H1 (cell line): ENCODE data around the gene KREMEN1. TPM values are rescaled to one million over a fixed set of nuclear protein-coding genes. Genes with fewer than 3 reads are reported as not detected.

Source experiments
- CTCF ChIA-PET: fragments of 300-600 bp; sonication (Branson Sonifier 250); formaldehyde crosslinking; loops from one replicate; lab custom pipeline; 2021; ENCODE audit not compliant: partially characterized antibody; lab: Charles Lee
- POLR2A ChIA-PET: fragments of 300-600 bp; sonication (Branson Sonifier 250); formaldehyde crosslinking; loops from one replicate; lab custom pipeline; 2021; ENCODE audit warnings: inconsistent platforms; ENCODE audit not compliant: partially characterized antibody; lab: Charles Lee
- DNase-seq, 2 experiments: peaks; one replicate each; pipeline versions ENCODE4 v3.0.0 to v3.0.0-alpha.2; 2010 to 2022; ENCODE audit warnings: low spot score in 2 of 2, low read depth in 1 of 2, mixed read lengths in 1 of 2
- FAIRE-seq: peaks from 2 replicates; lab custom pipeline; 2011; peaks lifted over from hg19 to GRCh38; lab: Jason Lieb, UNC
- H2AFZ ChIP-seq: 2 replicates; pipeline ENCODE4 v1.8.1; 2012; ENCODE audit warnings: low read length, inconsistent platforms
- H2AK5ac ChIP-seq: 2 replicates; pipeline ENCODE4 v1.6.1; 2013; ENCODE audit warnings: low read depth, low read length
- H2BK120ac ChIP-seq: replicated peaks from 2 replicates; pipeline ENCODE3; 2013; ENCODE audit warnings: low read depth, low read length, inconsistent platforms
- H2BK12ac ChIP-seq: 2 replicates; pipeline ENCODE4 v1.6.1; 2013; ENCODE audit warnings: low read depth, low read length
- H2BK15ac ChIP-seq: 2 replicates; pipeline ENCODE4 v1.6.1; 2013; ENCODE audit warnings: low read length
- H2BK20ac ChIP-seq: 2 replicates; pipeline ENCODE4 v1.6.1; 2013; ENCODE audit warnings: low read length
- H2BK5ac ChIP-seq: 2 replicates; pipeline ENCODE4 v1.6.1; 2013; ENCODE audit warnings: low read depth, low read length
- H3K14ac ChIP-seq: 2 replicates; pipeline ENCODE4 v1.6.1; 2013; ENCODE audit warnings: inconsistent platforms; ENCODE audit not compliant: insufficient read length
- H3K18ac ChIP-seq: 2 replicates; pipeline ENCODE4 v1.6.1; 2013; ENCODE audit warnings: low read length; ENCODE audit errors: extremely low read depth
- H3K23ac ChIP-seq: 2 replicates; pipeline ENCODE4 v1.6.1; 2013; ENCODE audit warnings: inconsistent platforms; ENCODE audit not compliant: insufficient read length
- H3K23me2 ChIP-seq: 2 replicates; pipeline ENCODE4 v1.6.1; 2013; ENCODE audit warnings: low read depth, low read length
- H3K27ac ChIP-seq: 2 replicates; pipeline ENCODE4 v1.6.1; 2011; ENCODE audit warnings: low read depth, low read length, inconsistent platforms
- H3K27me3 ChIP-seq, 4 experiments: replicated peaks in 1 of 4; 1 replicate in 1 of 4; 2 replicates in 3 of 4; pipeline versions ENCODE4 v1.6.1 to v1.8.1; 2011 to 2013; ENCODE audit warnings: low read length in 3 of 4, mild to moderate bottlenecking in 3 of 4, inconsistent platforms in 2 of 4, mixed read lengths in 2 of 4, moderate library complexity in 1 of 4; ENCODE audit not compliant: control insufficient read depth in 3 of 4, insufficient read depth in 3 of 4; ENCODE audit errors: extremely low read depth in 1 of 4
- H3K36me3 ChIP-seq, 4 experiments: 2 replicates each; pipeline versions ENCODE4 v1.6.1 to v1.8.1; 2011 to 2013; ENCODE audit warnings: mild to moderate bottlenecking in 4 of 4, low read length in 3 of 4, moderate library complexity in 2 of 4, control low read depth in 1 of 4, inconsistent platforms in 1 of 4; ENCODE audit not compliant: insufficient read depth in 4 of 4, control insufficient read depth in 2 of 4
- H3K4ac ChIP-seq: replicated peaks from 2 replicates; pipeline ENCODE3; 2013; ENCODE audit warnings: low read length, low read depth, mixed read lengths, inconsistent platforms; ENCODE audit not compliant: insufficient read length
- H3K4me1 ChIP-seq, 4 experiments: replicated peaks in 1 of 4; 1 replicate in 1 of 4; 2 replicates in 3 of 4; pipeline versions ENCODE4 v1.6.1 to v1.8.1; 2011 to 2013; ENCODE audit warnings: low read length in 3 of 4, inconsistent platforms in 2 of 4, mixed read lengths in 1 of 4; ENCODE audit not compliant: insufficient read depth in 4 of 4, control insufficient read depth in 3 of 4
- H3K4me2 ChIP-seq, 2 experiments: 2 replicates each; pipeline versions ENCODE4 v1.6.1 to v1.8.1; 2011 to 2013; ENCODE audit warnings: low read depth in 2 of 2, low read length in 2 of 2, control low read depth in 1 of 2, inconsistent platforms in 1 of 2, mild to moderate bottlenecking in 1 of 2; ENCODE audit not compliant: insufficient read depth in 1 of 2
- H3K4me3 ChIP-seq, 4 experiments: fragments of 200-600, 300-600 bp in 1 of 4; sonication (generic), shearing (Covaris generic), sonication (Bioruptor Twin) in 1 of 4; 2 replicates each; pipeline versions ENCODE4 v1.5.1 to v1.8.1; 2011 to 2016; ENCODE audit warnings: low read length in 4 of 4, low read depth in 3 of 4, control low read depth in 2 of 4, inconsistent platforms in 2 of 4, mild to moderate bottlenecking in 2 of 4, mixed read lengths in 1 of 4, moderate library complexity in 1 of 4; ENCODE audit not compliant: insufficient read depth in 2 of 4; ENCODE audit errors: extremely low read depth in 1 of 4
- H3K56ac ChIP-seq: replicated peaks from 2 replicates; pipeline ENCODE3; 2013; ENCODE audit warnings: low read depth, mild to moderate bottlenecking, mixed read lengths, low read length, inconsistent platforms; ENCODE audit not compliant: insufficient read length
- H3K79me1 ChIP-seq: 2 replicates; pipeline ENCODE4 v1.6.1; 2013; ENCODE audit warnings: low read depth, low read length, control low read depth
- H3K79me2 ChIP-seq, 2 experiments: 2 replicates each; pipeline versions ENCODE4 v1.6.1 to v1.8.1; 2012 to 2013; ENCODE audit warnings: low read length in 2 of 2, mild to moderate bottlenecking in 2 of 2, inconsistent platforms in 1 of 2; ENCODE audit not compliant: insufficient read depth in 2 of 2, control insufficient read depth in 1 of 2
- H3K9ac ChIP-seq, 4 experiments: replicated peaks in 1 of 4; 1 replicate in 1 of 4; 2 replicates in 3 of 4; pipeline versions ENCODE4 v1.6.1 to v1.8.1; 2011 to 2013; ENCODE audit warnings: low read depth in 3 of 4, low read length in 3 of 4, control low read depth in 2 of 4, mild to moderate bottlenecking in 2 of 4, moderate library complexity in 2 of 4, inconsistent platforms in 1 of 4; ENCODE audit errors: extremely low read depth in 1 of 4
- H3K9me3 ChIP-seq, 2 experiments: 2 replicates each; pipeline versions ENCODE4 v1.6.1 to v1.8.1; 2012 to 2013; ENCODE audit warnings: mild to moderate bottlenecking in 2 of 2, moderate library complexity in 2 of 2, control low read depth in 1 of 2, inconsistent platforms in 1 of 2, low read depth in 1 of 2, low read length in 1 of 2, mixed read lengths in 1 of 2; ENCODE audit not compliant: insufficient read depth in 2 of 2
- H4K20me1 ChIP-seq, 2 experiments: replicated peaks in 1 of 2; 2 replicates each; pipeline versions ENCODE3 to v1.8.1; 2011 to 2013; ENCODE audit warnings: inconsistent platforms in 2 of 2, low read length in 2 of 2, mild to moderate bottlenecking in 1 of 2; ENCODE audit not compliant: insufficient read depth in 2 of 2, control insufficient read depth in 1 of 2
- H4K5ac ChIP-seq: 2 replicates; pipeline ENCODE4 v1.6.1; 2013; ENCODE audit warnings: low read length, low read depth, mixed read lengths, inconsistent platforms; ENCODE audit not compliant: insufficient read length
- H4K8ac ChIP-seq: 2 replicates; pipeline ENCODE4 v1.8.0; 2013; ENCODE audit warnings: mild to moderate bottlenecking, moderate library complexity, low read length, inconsistent platforms; ENCODE audit not compliant: insufficient read depth; ENCODE audit errors: extremely low read depth
- H4K91ac ChIP-seq: replicated peaks from 2 replicates; pipeline ENCODE3; 2013; ENCODE audit warnings: low read length, mixed read lengths, inconsistent platforms; ENCODE audit not compliant: insufficient read length
- BACH1 ChIP-seq: IDR thresholded peaks from 2 replicates; pipeline ENCODE4 v1.6.1; 2012; ENCODE audit warnings: low read length, improper control_type of control experiment
- CBX5 ChIP-seq: fragments of 300-800, 300-1000 bp; sonication (generic); IDR thresholded peaks from 2 replicates; pipeline ENCODE4 v1.7.1; 2016; ENCODE audit warnings: antibody characterized with exemption, low read length, low read depth
- CEBPB ChIP-seq: IDR thresholded peaks from 2 replicates; pipeline ENCODE4 v1.6.1; 2012; ENCODE audit warnings: low read depth, low read length
- EGR1 ChIP-seq: IDR thresholded peaks from 2 replicates; pipeline ENCODE4 v1.6.1; 2011; ENCODE audit warnings: low read depth, low read length, borderline replicate concordance
- KDM5A ChIP-seq: fragments of 200-600 bp; IDR thresholded peaks from 2 replicates; pipeline ENCODE4 v1.7.1; 2012; ENCODE audit warnings: mild to moderate bottlenecking, low read length, inconsistent platforms, mixed read lengths
- NANOG ChIP-seq: IDR thresholded peaks from 2 replicates; pipeline ENCODE4 v1.6.1; 2011; ENCODE audit warnings: low read length, low read depth, mild to moderate bottlenecking, inconsistent platforms; ENCODE audit not compliant: insufficient read depth, poor library complexity, severe bottlenecking
- NRF1 ChIP-seq: IDR thresholded peaks from 2 replicates; pipeline ENCODE4 v1.6.1; 2011; ENCODE audit warnings: mild to moderate bottlenecking, low read depth, low read length, improper control_type of control experiment
- POLR2A ChIP-seq, 2 experiments: IDR thresholded peaks; 1 replicate in 1 of 2; 2 replicates in 1 of 2; pipeline ENCODE4 v1.6.1; 2011; ENCODE audit warnings: low read depth in 2 of 2, low read length in 2 of 2, mild to moderate bottlenecking in 2 of 2; ENCODE audit errors: control extremely low read depth in 1 of 2
- RXRA ChIP-seq: IDR thresholded peaks from 2 replicates; pipeline ENCODE4 v1.6.1; 2011; ENCODE audit warnings: low read depth, mild to moderate bottlenecking, low read length, moderate library complexity; ENCODE audit not compliant: insufficient read depth
- SIRT6 ChIP-seq: IDR thresholded peaks from one replicate; pipeline ENCODE4 v1.7.1; 2012; ENCODE audit warnings: low read length, inconsistent platforms
- USF2 ChIP-seq: IDR thresholded peaks from 2 replicates; pipeline ENCODE4 v1.6.1; 2011; ENCODE audit warnings: low read length, improper control_type of control experiment
- YY1 ChIP-seq: IDR thresholded peaks from 2 replicates; pipeline ENCODE4 v1.6.1; 2011; ENCODE audit warnings: low read depth, mild to moderate bottlenecking, low read length
- WGBS, 2 experiments: shearing (Covaris generic) in 1 of 2; methylation state at CpG; one replicate each; pipeline versions ENCODE4 v1.1.6 to v1.1.7; 2013 to 2015; ENCODE audit warnings: low lambda C conversion rate in 2 of 2, mixed read lengths in 2 of 2, inconsistent platforms in 1 of 2, low coverage in 1 of 2, missing lambda C conversion rate in 1 of 2; ENCODE audit not compliant: insufficient replicate concordance in 2 of 2, insufficient coverage in 1 of 2, insufficient read length in 1 of 2; ENCODE audit errors: extremely low coverage in 1 of 2, missing lambda C conversion rate in 1 of 2; 5-methylcytosine and 5-hydroxymethylcytosine counted together
- polyA plus RNA-seq, 7 experiments: library from polyadenylated mRNA; depleted of rRNA in 3 of 7; stranded (reverse) in 5 of 7; unstranded in 2 of 7; fragments of >200 nt in 5 of 7; fragments of 200-250 nt in 2 of 7; gene quantifications; 1 replicate in 5 of 7; 2 replicates in 1 of 7; 4 replicates in 1 of 7; pipeline versions ENCODE4 v1.2.1 to v1.2.3, GENCODE V29; 2011 to 2013; ENCODE audit warnings: missing spikeins in 2 of 7, mixed read lengths in 2 of 7
- total RNA-seq: library from RNA; stranded (reverse); fragmentation: NEBNext Ultra II Directional; extraction: Animal tissue kit (Norgen Biotek cat#: 25700); gene quantifications from 2 replicates; pipeline ENCODE4 v1.2.1, GENCODE V29; 2021

KREMEN1 gene
- total and polyA plus RNA-seq, 2 of the 8 experiments (the other 6 are each of a cell fraction or from before 2014, with no cell fraction given) = 2.1 to 3.2 TPM

GRCh38 chr22:29163808-29164207 is 91.0 kb downstream of the KREMEN1 start:
- WGBS, 2 experiments = 92% methylated on average over 13 of the region's 13 CpGs; no CpG with 5 or more reads in 1 of the 2 experiments
- no peak overlapping the region for H3K27ac ChIP-seq
- no peak overlapping the region for H2AK5ac ChIP-seq
- ChIA-PET POLR2A (interaction anchor here (0.7 kb wide), 1 partner anchor 41 kb away, joined by 3 read pairs; no protein-coding TSS in a partner anchor), CTCF (interaction anchor here (0.6 to 3.3 kb wide), 2 partner anchors 9 to 13 kb away, joined by 3 to 19 read pairs; no protein-coding TSS in a partner anchor)
- H2BK120ac ChIP-seq = no peak overlapping the region
- H4K8ac ChIP-seq = no peak overlapping the region; the same call in 1 of the 2 replicates
- TF ChIP-seq NANOG = no peak
- no peak for TF ChIP-seq CBX5
- TF ChIP-seq USF2 = no peak
- TF ChIP-seq POLR2A (IDR thresholded peaks at IDR 0.05; ENCODE audit: control extremely low read depth in 1 of 2, low read depth in 2 of 2, low read length in 2 of 2) = no peak
- no peak for TF ChIP-seq NRF1
- TF ChIP-seq BACH1 = no peak
- TF ChIP-seq SIRT6 = no peak
- no peak for TF ChIP-seq RXRA
- no peak for TF ChIP-seq YY1
- TF ChIP-seq CEBPB = no peak
- TF ChIP-seq KDM5A = no peak
- no peak for TF ChIP-seq EGR1
- peaks cover 0 to 1% of the 10 kb centered on the region in 2 experiments for H4K20me1 ChIP-seq
- no peak overlapping the region for H3K23ac ChIP-seq
- no peak overlapping the region for H3K14ac ChIP-seq
- H3K4me3 ChIP-seq = no peak overlapping the region
- H3K4ac ChIP-seq = no peak overlapping the region
- H3K23me2 ChIP-seq = no peaks in the 10 kb centered on the region
- no peak overlapping the region for H3K56ac ChIP-seq
- H3K4me1 ChIP-seq = no peaks in the 10 kb centered on the region
- no peak overlapping the region for H4K5ac ChIP-seq
- H3K18ac ChIP-seq = no peak overlapping the region
- no peaks in the 10 kb centered on the region for H3K36me3 ChIP-seq
- H3K9me3 ChIP-seq = no peaks in the 10 kb centered on the region
- no peak overlapping the region for H2BK5ac ChIP-seq
- DNase-seq (no peak), FAIRE-seq (no peak)
- H4K91ac ChIP-seq = no peak overlapping the region
- H2AFZ ChIP-seq = no peak overlapping the region
- H3K9ac ChIP-seq = no peak overlapping the region
- no peaks in the 10 kb centered on the region for H3K79me2 ChIP-seq
- H3K79me1 ChIP-seq = no peaks in the 10 kb centered on the region
- H3K4me2 ChIP-seq = no peak overlapping the region
- no peak overlapping the region for H2BK20ac ChIP-seq
- no peak overlapping the region for H2BK12ac ChIP-seq
- no peak overlapping the region for H2BK15ac ChIP-seq
- H3K27me3 ChIP-seq = no peaks in the 10 kb centered on the region
